GM13976 (cell line): Measurements from ENCODE around the gene PPARA.

Experiments used
- DNase-seq: peaks from one replicate; pipeline ENCODE4 v3.0.0; 2012; ENCODE audit warnings: low spot score
- in situ Hi-C: fragments of 300-500 bp; cut with MboI; formaldehyde crosslinking; loops from one replicate; pipeline ENCODE4 v1.12.0; 2022; ENCODE audit warnings: low sequenced_read_pairs, mixed read lengths, inconsistent platforms; ENCODE audit not compliant: unreplicated experiment
- TF ChIP-seq, protein P1 (sequence below): IDR thresholded peaks from 2 replicates; pipeline ENCODE4 v1.5.1; 2012; ENCODE audit warnings: borderline replicate concordance, mild to moderate bottlenecking; ENCODE audit not compliant: insufficient read depth; ENCODE audit errors: extremely low read depth, missing control alignments, control extremely low read depth

PPARA gene

DNA sequence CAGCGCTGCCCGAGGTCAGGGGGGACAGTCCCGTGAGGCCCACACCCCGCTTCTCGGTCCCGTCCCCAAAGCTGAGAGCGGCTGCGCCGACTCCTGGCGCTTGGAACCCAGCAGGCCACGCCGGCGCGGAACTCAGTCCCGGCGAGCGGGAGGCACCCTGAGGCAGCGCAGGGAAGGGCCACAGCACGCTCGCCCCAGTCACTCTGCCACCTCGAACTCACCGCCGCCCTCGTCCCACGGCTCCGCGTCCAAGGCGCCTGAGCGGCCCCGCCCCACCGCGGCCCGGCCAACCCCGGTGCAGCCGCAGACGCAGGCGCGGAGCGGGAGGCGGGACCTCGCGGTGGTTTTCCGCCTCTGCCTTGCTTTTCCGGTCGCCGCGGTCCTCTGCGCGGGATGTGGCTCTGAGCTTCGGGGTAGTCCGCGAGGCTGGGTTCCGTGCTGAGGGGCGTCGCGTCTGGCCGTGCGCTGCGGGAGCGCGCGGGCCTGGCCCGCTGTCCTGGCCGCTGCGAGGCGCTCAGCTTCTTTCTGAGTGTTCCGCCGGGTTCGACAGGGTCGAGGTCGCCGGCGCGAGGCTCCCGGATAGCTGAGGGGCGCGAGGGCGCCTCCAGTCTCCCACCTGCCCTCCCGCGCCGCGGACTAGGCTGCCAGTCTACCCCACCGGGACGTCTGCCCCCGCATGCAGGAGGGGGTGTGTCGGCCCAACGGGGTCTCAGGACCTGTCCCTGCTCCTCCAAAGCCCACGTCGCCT, 99.9 kb downstream of the PPARA start, which contains the start of gene CDPF1:
CDPF1 (minus strand) TSS at position 259 of the 748 bp plus-strand sequence. CDS start 2,009 bp downstream, outside the sequence.
- in situ Hi-C loops = no loop called here
- TF ChIP-seq, protein P1, sequence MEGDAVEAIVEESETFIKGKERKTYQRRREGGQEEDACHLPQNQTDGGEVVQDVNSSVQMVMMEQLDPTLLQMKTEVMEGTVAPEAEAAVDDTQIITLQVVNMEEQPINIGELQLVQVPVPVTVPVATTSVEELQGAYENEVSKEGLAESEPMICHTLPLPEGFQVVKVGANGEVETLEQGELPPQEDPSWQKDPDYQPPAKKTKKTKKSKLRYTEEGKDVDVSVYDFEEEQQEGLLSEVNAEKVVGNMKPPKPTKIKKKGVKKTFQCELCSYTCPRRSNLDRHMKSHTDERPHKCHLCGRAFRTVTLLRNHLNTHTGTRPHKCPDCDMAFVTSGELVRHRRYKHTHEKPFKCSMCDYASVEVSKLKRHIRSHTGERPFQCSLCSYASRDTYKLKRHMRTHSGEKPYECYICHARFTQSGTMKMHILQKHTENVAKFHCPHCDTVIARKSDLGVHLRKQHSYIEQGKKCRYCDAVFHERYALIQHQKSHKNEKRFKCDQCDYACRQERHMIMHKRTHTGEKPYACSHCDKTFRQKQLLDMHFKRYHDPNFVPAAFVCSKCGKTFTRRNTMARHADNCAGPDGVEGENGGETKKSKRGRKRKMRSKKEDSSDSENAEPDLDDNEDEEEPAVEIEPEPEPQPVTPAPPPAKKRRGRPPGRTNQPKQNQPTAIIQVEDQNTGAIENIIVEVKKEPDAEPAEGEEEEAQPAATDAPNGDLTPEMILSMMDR = no peak

DNA sequence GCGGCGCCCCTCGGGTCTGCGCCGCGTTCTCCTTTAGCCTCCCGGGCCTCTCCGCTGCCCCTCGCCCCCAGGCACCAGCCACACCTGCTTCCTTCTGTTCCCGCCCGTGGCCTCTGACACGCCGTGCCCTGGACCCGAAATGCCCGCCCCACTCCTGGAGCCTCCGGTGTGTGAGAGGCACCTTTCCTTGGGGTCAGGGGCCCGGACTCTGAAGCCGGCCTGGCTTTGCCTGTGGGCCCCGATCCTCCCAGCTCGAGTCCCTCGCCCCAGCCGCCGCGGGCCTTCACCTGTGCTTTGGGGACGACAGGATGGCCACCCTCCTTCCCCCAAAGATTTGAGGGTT, 100.4 kb downstream of the PPARA start:
- no peak for DNase-seq
- in situ Hi-C loops = no loop called here
- TF ChIP-seq, protein P1 = no peak

More for the DNA sequence above, 99.9 kb downstream of the PPARA start, which contains the start of gene CDPF1:
- DNase-seq = peak; percentile 97

DNA sequence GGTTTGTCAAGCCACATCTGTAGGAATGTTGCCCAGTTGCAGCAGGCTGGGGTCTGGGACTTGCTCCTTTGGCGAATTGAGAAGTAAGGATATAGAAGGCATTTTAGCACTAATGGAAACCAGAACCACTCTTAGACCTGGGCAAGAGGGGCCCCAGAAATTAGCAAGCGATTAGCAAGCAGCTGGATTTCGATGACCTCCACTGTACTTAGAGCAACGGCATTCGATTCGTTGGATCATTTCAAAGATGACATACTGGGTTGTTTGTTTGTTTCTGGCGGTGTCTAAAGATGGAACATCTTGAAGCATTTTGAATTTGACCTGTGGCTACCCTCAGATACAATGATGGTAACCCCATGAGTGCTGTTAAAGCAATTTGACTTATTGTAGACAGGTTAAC, 100.9 kb downstream of the PPARA start:
- no peak for DNase-seq
- in situ Hi-C loops = no loop called here

DNA sequence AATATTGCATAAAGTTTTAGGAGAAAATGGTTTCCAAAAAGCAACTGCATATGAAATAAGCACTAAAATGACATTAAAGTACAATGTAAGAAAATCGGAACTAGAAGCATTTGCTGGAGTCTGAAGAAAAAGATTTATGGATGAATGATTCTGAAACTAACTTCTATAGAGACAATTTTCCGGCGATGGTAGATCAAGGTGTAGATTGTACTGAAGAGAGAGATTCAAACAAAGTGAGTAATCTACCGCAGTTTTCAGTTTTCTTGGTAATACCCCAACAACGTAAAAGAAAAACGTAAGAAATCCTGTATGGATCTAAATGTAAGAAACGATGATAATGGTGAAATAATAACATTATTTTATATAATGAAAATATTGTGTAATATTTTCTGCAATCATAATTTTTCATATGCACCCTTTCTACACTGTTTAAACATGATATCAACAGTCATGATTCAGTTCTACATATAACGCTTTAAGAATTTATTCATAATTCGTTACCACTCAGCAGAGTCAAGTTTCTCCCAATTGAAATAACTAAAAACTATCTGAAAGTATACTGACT, 101.6 kb downstream of the PPARA start:
- no peak for DNase-seq
- in situ Hi-C loops = no loop called here
- TF ChIP-seq, protein P1 = no peak

More for the DNA sequence above, 100.9 kb downstream of the PPARA start:
- TF ChIP-seq, protein P1 = no peak

DNA sequence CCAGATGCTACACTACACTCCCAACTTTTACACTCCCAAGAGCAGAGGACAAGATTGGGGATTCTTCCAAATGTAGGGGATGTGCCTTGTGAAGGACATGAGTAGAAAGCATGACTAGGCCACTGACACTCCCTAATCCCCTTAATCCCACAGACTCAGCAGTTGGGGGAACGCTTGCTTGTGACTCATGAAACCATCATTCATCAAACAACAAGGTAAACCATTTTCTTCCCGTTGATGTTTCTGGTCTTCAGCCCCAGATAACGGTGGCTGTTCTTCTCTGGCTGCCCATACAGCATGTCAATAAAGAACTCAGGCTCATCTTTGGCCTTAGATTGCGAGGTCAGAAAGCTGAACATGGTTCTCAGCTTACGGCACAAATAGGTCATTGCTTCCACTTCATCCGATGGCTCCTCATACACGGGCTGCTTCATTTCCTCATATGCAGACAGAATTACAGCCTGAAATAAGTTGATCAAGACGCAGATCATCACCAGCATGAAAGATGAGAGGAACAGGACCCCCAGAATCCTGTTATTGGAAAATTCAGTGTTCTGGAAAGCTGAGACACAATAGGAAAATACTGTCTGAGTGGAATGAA, 106.1 kb downstream of the PPARA start:
- TF ChIP-seq, protein P1 = no peak
- in situ Hi-C loops = no loop called here
- no peak for DNase-seq

DNA sequence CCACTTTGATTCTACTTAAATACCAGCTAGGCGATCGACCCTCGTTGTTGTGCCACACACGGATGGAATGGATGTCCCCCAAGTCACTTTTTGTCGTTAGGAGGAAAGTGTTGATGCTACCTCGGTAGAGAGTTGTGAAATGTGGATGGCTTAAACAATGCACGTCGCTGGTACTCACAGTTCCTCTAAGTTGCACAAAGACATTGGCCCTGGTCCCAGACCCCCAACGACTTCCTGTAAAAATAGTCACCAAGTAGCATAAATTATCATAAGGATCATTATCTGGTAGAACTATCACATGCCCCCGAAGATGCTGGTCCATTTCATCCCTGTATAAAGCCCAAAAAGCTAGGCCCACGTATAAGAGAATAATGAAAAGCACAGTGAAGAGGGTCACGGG, 109.0 kb downstream of the PPARA start:
- TF ChIP-seq, protein P1 = no peak
- DNase-seq = no peak
- in situ Hi-C loops = no loop called here
